ENCODE measurements around the gene DLX3.

The DLX3 gene

DNA sequence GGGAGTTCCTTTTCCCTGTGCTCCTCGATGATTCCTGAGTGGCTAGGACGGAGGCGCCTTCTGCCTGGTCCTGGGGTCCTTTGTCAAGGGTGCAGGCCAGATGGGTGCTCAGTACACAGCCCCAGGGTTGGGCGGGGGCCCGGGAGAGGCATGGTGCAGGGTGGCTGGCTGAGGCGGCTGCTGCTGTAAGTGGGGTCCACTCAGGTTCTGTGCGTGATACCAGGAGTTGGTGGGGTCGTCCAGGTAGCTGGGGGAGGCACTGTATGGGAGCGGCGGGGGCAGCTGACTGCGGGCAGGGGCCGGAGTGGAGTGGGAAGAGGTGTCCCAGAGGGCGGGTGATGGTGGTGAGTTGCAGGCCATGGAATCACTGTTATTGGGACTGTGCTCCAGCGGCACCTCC, 3.6 kb downstream of the DLX3 start:
- DNase-seq, result no peak

DNA sequence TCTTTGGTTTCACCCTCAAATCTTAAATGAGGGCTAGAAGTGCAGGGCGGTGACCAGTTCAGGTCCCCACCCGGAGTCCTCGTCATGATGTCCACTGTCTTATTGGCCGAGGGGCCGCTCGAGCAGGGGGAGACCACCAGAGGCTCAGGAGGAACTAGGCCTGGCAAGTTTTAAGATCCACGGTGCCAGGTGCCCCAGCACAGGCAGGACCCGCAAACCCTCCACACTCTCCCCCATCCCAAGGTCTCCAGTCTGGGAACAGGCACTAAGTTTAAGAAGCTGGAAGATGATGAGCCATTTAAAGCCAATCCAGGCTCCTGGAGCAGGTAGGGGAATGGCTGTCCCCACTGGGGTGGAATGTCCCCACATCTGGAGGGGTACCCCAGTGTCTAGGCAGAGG, 4.1 kb downstream of the DLX3 start:
- DNase-seq, result no peak

DNA sequence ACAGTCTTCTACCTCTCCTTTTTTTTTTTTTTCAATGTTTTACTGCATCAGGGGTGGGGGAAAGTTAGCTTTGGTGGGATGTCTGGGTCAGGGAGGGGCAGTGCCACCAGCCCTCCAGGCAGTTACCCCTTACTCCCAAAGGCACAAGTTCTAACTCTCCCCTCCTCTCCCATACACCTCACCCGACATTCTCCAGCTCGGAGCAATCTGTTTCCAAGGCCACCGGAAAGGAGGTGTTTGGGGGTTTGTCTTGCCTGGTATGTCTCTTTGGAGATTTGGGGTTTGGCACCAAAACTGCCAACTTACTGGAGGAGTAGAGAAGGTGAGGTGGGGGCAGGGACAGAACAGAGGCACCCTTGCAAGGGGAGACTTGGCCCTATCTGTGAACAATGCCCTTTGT, 4.7 kb downstream of the DLX3 start:
- no peak for DNase-seq

DNA sequence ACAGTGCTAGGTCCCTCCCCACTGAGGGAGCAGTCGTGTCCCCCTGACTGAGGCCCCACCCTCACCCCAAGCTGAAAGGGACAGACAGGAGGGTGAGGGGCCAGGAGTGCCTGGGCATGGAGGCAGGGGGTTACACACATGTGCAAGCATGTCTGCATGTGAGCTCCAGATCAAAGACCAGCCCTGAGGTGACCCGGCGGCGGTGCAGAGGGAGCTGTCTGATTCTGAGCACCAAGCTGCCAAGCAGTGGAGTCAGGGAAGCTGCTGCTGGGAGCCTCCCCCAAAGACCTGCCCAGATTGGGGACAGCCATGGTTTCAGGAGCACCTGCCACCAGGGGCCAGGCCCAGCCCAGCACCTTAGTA, 5.5 kb downstream of the DLX3 start:
- no peak for DNase-seq

DNA sequence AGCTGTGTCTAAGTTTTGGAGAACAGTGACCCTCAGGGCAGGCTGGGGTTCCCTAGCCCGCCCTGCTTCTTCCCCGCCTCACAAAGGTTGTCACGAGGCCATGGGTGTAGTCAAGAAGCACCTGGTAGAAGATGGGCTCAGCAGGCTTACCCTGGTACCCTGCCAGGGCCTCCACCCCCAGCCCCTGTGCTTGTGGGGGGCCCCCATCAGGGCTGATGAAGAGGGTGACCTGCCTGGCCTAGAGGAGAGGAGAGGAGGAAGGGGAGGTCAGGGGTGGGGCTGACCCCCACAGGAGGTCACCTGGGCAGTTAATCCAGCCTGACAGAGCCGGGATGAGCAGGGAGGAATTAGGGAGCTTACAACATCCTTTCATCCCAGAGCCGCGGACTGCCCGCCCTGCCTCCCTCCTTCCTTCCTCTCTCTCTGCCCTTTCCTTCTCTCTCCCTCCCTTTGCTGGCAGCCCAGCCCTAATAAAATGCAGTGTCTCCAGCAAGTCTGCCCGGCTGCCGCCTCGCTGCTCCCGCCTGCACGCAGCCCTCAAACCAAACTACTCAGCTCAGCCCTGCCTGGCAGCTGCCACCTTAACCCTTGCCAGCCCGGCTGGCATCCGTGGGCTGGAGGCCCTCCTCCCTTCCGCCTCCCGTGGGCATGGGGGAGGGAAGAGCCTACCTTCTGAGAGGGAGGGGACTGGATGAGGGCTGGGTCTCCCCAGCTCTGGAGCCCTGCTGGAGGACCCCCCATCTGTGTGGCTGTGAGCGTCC, 7.2 kb downstream of the DLX3 start:
- DNase-seq, result no peak

DNA sequence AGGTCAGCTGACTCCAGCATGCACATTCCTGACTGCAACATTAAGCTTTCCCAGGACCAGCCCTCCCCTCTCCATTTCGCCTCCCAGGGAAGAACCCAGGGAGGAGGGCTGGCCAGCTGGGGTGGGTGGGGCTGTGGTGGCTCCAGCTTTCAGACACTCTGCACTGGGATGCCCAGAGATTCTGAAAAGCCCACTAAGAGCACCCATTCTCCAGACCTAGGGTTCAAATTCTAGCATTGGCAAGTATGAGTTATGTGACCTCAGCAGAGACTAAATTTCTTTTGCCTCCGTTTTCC, 7.8 kb downstream of the DLX3 start:
- no peak for DNase-seq

DNA sequence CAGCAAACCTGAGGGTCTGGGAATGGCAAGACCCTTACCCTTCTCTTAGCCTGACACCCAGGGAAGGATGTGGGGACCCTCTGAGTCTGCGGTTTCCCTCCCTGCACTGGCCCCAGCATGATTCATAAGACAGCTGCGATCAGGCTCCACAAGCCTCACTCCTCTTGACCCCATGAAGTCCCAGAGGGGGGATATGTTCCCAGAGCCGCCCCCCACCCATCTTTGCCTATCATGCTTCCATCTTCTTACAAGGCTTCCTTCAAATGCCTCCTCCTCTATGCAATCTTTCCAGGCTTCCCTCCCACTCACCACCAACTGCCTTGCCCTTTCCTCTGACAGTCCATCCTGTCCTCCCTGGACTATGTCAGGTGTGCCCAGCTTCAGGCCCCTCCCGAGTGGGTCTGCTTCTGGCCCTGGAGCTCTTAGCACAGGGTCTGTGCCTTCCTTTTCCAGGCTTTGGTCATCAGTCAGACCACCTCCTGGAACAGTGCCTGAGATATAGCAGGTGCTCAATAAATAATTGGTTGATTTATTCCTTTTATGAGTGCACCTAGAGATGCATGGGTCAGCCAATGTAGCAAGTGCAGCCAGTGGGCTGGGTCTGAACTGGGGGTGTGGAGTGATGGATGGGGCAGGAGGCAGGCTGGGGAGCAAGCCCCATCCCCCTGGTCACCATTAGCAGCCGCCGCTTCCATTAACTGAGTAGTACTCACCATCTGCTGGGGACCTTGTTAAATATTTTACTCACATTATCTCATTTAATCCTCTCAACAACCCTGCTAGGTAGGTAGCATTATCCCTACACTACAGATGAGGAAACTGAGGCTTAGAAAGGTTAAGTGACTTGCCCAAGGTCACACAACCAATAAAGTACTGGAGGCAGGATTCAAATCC, 8.4 kb downstream of the DLX3 start:
- no peak for DNase-seq

DNA sequence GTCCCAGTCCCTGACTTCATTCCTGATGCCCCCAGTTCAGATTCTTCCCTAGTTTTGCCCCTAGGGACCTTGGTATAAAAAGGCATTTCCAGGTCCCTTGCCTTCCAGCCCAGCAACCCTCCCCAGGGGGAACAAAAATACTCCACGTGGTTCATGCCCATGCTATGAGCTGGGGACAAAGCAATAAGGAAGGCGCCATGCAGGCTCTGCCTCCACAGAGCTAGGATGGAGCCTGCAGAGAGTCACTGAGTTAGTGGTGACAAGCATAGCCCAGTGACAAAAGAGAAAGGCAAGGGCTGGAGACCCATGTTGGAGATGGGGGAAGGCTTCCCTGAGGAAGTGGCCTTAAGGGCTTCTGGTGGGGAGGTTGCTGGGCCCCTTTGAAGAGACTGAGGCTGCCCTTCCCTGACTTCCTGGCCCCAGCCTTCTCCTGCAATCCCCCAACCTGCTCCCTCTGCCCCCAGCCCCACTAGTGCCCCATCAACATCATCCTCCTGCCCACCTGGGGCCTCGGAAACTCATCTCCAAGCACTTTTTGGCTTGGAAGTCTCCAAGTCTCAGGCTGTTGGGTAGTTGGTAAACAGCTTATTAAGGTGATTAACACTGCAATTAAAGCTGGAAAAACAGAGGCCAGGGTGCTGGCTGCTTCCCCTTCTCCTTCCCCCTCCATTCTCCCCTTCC, 9.6 kb downstream of the DLX3 start:
- DNase-seq, result no peak

DNA sequence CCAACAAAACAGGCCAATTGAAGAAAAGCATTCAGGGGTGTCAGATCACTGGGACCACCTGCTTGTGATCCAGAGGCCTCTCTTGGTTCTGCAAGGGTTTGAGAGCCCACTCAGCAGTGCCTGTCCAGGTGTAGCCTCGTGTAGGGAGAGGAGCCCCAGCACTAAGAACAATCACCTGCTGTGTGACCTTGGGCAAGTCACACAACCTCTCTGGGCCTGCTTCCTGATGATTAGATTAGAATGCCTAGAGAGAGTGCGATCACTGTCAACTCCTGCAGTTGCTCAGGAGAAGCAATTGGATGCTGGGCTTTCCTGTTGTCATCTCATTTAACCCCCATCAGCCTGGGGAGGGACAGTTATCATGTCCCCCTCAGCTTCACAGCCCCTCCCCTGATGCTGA, 10.2 kb downstream of the DLX3 start:
- DNase-seq, result no peak

- no peak for DNase-seq
Measured at GRCh38 chr17:49984283-49984682, 10.7 kb downstream of the DLX3 start.

DNA sequence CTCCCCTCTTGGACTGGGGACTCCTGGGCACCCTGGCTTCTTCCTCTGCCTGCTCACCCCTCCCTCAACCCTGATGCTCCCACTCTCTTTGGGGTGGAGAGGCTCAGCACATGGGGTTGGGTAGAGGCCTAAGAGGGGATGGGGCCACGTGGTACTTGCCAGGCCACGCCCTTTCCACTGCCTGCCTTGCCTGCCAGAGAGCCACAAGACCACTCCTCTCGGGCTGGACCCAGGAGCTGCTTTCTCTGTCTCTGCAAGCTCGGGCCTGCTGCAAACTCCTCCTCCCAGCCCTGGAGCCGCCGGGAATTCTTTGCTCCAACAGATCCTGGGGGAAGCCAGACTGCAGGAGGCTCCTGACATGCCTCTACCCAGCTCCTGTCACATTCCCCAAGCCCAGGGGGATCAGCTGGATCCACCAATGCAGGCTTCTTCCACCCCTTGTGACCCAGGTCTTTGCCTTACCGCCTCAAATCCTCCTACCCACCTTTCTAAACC, 14.3 kb downstream of the DLX3 start:
- DNase-seq, result no peak

DNA sequence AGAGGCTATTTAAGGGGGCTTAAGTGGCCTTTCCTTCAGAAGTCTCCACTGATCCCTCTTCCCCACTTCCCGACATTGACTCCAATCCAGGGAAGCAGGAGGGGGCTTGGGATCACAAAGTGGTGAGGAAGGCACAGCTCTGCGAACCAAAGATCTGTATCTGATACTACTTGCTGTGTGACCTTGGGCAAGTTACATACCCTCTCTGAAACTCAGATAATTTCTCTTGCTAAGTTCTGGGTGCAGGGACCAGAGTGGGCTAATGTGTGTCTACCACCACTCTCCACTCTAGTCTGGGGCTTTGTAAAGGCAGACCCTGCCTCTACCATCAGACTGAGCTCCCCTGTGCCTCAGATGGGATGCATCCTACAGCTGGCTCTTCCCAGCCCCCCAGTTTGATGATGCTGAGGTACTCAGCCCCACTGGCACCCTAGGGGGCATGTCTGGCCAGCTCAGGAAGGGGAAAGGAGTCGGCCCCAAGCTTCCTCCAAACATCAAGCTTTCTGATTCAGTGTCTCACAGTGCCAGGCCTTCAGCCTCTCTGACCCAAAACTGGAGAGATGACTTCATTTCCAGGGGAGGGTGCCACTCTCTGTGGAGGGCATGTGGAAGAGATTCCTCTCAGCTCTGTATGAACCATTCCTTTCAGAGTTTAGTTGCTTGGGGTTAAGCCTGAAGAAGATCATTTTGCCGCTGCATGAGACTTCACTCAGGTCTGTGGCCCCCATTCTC, 15.1 kb downstream of the DLX3 start:
- no peak for DNase-seq

GRCh38 chr17:49978501-49978900, 16.5 kb downstream of the DLX3 start:
- DNase-seq, result no peak

DNA sequence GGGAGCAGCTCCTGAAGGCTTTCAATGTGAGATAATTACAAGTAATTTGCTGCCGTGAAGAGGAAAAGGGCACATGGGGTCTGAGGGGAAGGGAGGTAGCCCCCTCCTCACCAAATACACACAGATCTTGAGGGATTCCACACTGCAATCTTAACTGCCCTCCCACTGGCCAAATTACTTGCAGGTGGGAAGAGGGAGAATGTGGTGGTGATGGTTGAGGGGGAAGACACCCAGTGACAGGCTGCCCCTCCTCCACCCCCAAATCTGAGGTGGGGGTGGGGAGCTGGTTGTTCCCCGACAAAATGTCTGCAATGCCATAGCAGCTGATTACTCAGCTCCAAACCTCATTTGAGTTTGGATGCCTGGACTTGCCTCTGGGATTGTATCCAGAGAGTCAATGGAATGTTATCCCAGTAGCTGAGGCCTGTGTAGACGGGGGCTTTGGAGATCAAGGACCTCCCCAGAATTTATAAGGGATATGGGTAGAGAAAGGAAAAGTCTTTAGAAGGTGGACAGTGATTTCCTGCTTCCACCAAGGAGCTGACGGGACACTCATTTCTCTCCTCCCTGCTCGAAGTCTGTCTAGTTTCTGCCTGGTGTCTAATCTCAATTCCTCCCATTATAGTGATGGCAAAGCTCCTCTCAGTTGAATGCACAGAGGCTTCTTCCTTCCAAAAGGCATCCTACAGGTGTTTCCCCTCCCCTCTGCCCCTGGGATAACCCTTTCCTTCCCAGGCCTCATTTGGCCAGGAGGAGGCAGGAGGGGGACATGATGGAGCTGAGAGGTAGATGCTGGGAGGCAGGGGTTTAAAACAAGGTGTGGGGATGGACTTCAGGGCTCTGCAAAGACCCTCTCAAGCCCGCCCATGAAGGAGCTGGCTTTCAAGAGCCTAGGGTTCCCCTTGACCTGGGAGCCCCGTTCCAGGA, 17.3 kb downstream of the DLX3 start:
- DNase-seq, result no peak

GRCh38 chr17:49976828-49977202, 18.2 kb downstream of the DLX3 start:
- no peak for DNase-seq

GRCh38 chr17:49976163-49976827, 18.7 kb downstream of the DLX3 start:
- no peak for DNase-seq

- no peak for DNase-seq
Measured at GRCh38 chr17:49975531-49975930, 19.5 kb downstream of the DLX3 start.

- no peak for DNase-seq
Measured at GRCh38 chr17:49973271-49973615, 21.8 kb downstream of the DLX3 start.

DNA sequence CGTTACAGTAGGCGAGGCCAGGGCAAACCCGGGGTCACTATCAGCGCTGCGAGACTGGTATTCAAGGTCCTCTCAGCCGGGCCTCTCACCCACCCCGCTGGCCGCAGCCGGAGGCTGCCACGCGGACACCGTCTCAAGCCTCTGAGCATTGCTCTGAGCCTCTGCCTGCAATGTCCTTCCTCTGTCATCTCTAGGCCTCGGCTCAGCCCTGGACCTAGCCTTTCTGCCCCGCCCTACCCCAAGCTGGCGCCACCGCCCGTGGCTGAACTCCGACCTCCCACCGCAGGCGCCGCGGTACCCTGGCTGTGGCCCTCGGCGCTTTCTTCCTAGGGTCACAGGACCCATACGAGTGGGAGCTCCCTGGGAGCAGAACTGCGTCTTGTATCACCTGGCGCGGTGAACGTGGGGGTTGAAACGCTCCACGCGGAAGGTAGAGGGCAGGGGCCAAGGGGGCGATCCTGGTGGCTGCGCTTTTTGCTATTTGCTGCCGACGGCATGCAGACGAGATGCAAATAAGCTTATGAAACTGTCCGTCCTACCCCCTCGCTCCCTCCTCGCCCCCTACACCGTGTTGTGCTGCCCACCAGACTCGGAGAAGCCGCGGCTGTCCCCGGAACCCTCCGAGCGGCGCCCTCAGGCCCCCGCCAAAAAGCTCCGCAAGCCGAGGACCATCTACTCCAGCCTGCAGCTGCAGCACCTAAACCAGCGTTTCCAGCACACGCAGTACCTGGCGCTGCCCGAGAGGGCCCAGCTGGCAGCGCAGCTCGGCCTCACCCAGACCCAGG, 22.3 kb downstream of the DLX3 start:
- no peak for DNase-seq

DNA sequence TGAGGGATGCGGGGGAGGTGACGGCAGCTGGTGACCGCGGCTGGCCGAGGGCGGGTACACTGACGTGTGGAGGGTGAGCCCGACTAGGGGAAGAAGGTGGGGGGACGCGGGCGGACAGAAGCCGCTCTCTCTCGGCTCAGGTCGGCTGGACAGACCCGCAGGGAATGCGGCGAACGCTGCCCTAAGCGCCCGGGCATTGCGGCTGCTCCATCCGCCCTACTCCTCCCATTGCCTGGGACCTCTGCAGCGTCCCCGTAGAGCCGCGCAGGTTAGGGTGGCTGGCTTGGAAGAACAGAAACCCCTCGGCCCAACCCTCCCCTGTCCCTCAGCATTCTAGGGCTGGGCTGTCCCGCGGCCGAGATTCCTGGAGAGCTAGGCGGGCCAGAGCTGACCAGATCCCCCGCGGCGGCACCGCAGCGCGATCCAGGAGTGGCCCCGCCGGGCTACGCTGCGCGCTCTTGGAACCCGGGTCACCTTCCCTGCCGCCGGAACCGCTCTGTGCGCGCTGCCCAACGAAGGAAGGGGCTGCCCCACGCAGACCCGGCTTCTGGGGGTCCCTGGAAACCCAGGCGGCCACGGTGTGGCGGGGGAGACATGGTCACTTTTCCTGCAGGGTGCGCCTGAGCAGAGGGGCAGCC, 23.1 kb downstream of the DLX3 start:
- no peak for DNase-seq

Measured in activated CD4-positive, alpha-beta T cell treated with anti-CD3 and anti-CD28 coated beads, Interleukin-2, amount 50 U/mL, for 1 hour (primary cell).